Keratinocyte (primary cell): ENCODE data around the gene TOP3B. TPM values are rescaled to one million over a fixed set of nuclear protein-coding genes. Genes with fewer than 3 reads are reported as not detected.

Source experiments
- DNase-seq: peaks from one replicate; pipeline ENCODE4 v3.0.0-alpha.2; 2011; ENCODE audit warnings: low read depth, missing footprints, low spot score
- FAIRE-seq: peaks from 2 replicates; lab custom pipeline; 2011; peaks lifted over from hg19 to GRCh38; lab: Jason Lieb, UNC
- H2AFZ ChIP-seq: 2 replicates; pipeline ENCODE4 v1.6.0; 2012; ENCODE audit warnings: low read length, control low read depth, inconsistent platforms; ENCODE audit not compliant: control insufficient read depth
- H3K27ac ChIP-seq: 2 replicates; pipeline ENCODE4 v1.5.1; 2011; ENCODE audit warnings: low read length; ENCODE audit not compliant: control insufficient read depth, insufficient read depth
- H3K27me3 ChIP-seq: 3 replicates; pipeline ENCODE4 v1.6.0; 2011; ENCODE audit warnings: low read length; ENCODE audit not compliant: control insufficient read depth, insufficient read depth; ENCODE audit errors: extremely low read depth
- H3K36me3 ChIP-seq, 2 experiments: 2 replicates in 1 of 2; 3 replicates in 1 of 2; pipeline ENCODE4 v1.5.1; 2011; ENCODE audit warnings: low read length in 2 of 2, mild to moderate bottlenecking in 1 of 2; ENCODE audit not compliant: control insufficient read depth in 2 of 2, insufficient read depth in 2 of 2; ENCODE audit errors: extremely low read depth in 1 of 2
- H3K4me1 ChIP-seq: 3 replicates; pipeline ENCODE4 v1.5.1; 2011; ENCODE audit warnings: low read length; ENCODE audit not compliant: control insufficient read depth, insufficient read depth; ENCODE audit errors: extremely low read depth
- H3K4me2 ChIP-seq: 3 replicates; pipeline ENCODE4 v1.6.0; 2011; ENCODE audit warnings: low read depth, low read length; ENCODE audit not compliant: control insufficient read depth, insufficient read depth; ENCODE audit errors: extremely low read depth
- H3K4me3 ChIP-seq, 3 experiments: fragments of 200-600 bp in 1 of 3; sonication (generic) in 1 of 3; 2 replicates in 2 of 3; 3 replicates in 1 of 3; pipeline ENCODE4 v1.5.1; 2011 to 2016; ENCODE audit warnings: low read length in 3 of 3, mild to moderate bottlenecking in 3 of 3, control low read depth in 2 of 3, inconsistent platforms in 1 of 3, low read depth in 1 of 3, mixed read lengths in 1 of 3, mixed run types in 1 of 3, moderate library complexity in 1 of 3; ENCODE audit not compliant: control insufficient read depth in 2 of 3, insufficient read depth in 2 of 3; ENCODE audit errors: extremely low read depth in 1 of 3
- H3K79me2 ChIP-seq: 2 replicates; pipeline ENCODE4 v1.6.0; 2012; ENCODE audit warnings: low read length; ENCODE audit not compliant: control insufficient read depth, insufficient read depth
- H3K9ac ChIP-seq: 3 replicates; pipeline ENCODE4 v1.6.0; 2011; ENCODE audit warnings: low read length; ENCODE audit not compliant: control insufficient read depth, insufficient read depth; ENCODE audit errors: extremely low read depth
- H3K9me1 ChIP-seq: 3 replicates; pipeline ENCODE4 v1.6.0; 2011; ENCODE audit warnings: low read length; ENCODE audit not compliant: control insufficient read depth, insufficient read depth; ENCODE audit errors: extremely low read depth
- H3K9me3 ChIP-seq: 2 replicates; pipeline ENCODE4 v1.5.1; 2012; ENCODE audit warnings: low read depth, low read length; ENCODE audit not compliant: control insufficient read depth
- H4K20me1 ChIP-seq: 3 replicates; pipeline ENCODE4 v1.6.0; 2011; ENCODE audit warnings: low read length; ENCODE audit not compliant: control insufficient read depth, insufficient read depth; ENCODE audit errors: extremely low read depth
- CTCF ChIP-seq, 3 experiments: IDR thresholded peaks in 1 of 3; conservative IDR thresholded peaks in 1 of 3; optimal IDR thresholded peaks in 1 of 3; 2 replicates in 2 of 3; 3 replicates in 1 of 3; pipeline versions ENCODE3 to v1.5.1; 2011; ENCODE audit warnings: low read length in 3 of 3, mild to moderate bottlenecking in 3 of 3, moderate library complexity in 2 of 3, control low read depth in 1 of 3, inconsistent platforms in 1 of 3; ENCODE audit not compliant: insufficient read depth in 2 of 3; ENCODE audit errors: extremely low read depth in 1 of 3
- EZH2 ChIP-seq: IDR thresholded peaks from one replicate; pipeline ENCODE4 v1.6.1; 2012; ENCODE audit warnings: inconsistent platforms, mild to moderate bottlenecking, low read length, moderate library complexity
- dilution Hi-C: fragments of 300-500 bp; cut with MboI; formaldehyde crosslinking; loops from one replicate; pipeline ENCODE4 v1.7.0; 2020; ENCODE audit warnings: low sequenced_read_pairs; ENCODE audit not compliant: extremely low pct_ligation_motif_present
- polyA plus RNA-seq, 5 experiments: library from polyadenylated mRNA; depleted of rRNA in 3 of 5; stranded (reverse) in 3 of 5; stranded (forward) in 1 of 5; unstranded in 1 of 5; fragments of >200 nt; gene quantifications; 1 replicate in 1 of 5; 2 replicates in 3 of 5; 3 replicates in 1 of 5; pipeline versions ENCODE4 v1.2.1 to v1.2.3, GENCODE V29; 2011 to 2012; ENCODE audit warnings: missing spikeins in 2 of 5, low read depth in 1 of 5, low replicate concordance in 1 of 5

The TOP3B gene
- polyA plus RNA-seq, 1 donor (not counting 4 experiments of a cell fraction or from before 2014, with no cell fraction given) = 13.8 TPM

- Histone ChIP-seq H3K36me3 (peaks cover 4 to 12% of the 10 kb centered on the region in 2 experiments), H3K27me3 (no peaks in the 10 kb centered on the region), H3K9me1 (no peaks in the 10 kb centered on the region), H3K4me1 (peaks cover 9% of the 10 kb centered on the region), H3K27ac (peak overlapping the region; percentile 85), H3K4me2 (peak overlapping the region; percentile 97), H3K9me3 (no peaks in the 10 kb centered on the region), H2AFZ (no peak overlapping the region), H3K4me3 (peak overlapping the region; percentile 88 to 97 (median 97)), H3K9ac (peak overlapping the region; percentile 96), H4K20me1 (peaks cover 2% of the 10 kb centered on the region), H3K79me2 (peaks cover 34% of the 10 kb centered on the region)
- FAIRE-seq = no peak
- TF ChIP-seq CTCF (optimal IDR thresholded peaks at IDR 0.05 in 1 of 3, IDR thresholded peaks at IDR 0.05 in 1 of 3, conservative IDR thresholded peaks at IDR 0.05 in 1 of 3; ENCODE audit: extremely low read depth in 1 of 3, insufficient read depth in 2 of 3, low read length in 3 of 3) = no peak
- TF ChIP-seq EZH2 = no peak
- DNase-seq = no peak
- dilution Hi-C loops = no loop called here
Measured at GRCh38 chr22:21981874-21982273, 713 bp downstream of the TOP3B start.

GRCh38 chr22:21980547-21980946 is 2.0 kb downstream of the TOP3B start:
- Histone ChIP-seq H3K9me1 (no peaks in the 10 kb centered on the region), H3K36me3 (peaks cover 6 to 17% of the 10 kb centered on the region in 2 experiments), H3K4me1 (peaks cover 9% of the 10 kb centered on the region), H2AFZ (no peak overlapping the region), H3K9ac (no peak overlapping the region), H3K27me3 (no peaks in the 10 kb centered on the region), H3K9me3 (no peaks in the 10 kb centered on the region), H3K79me2 (peaks cover 38% of the 10 kb centered on the region), H3K4me3 (no peak overlapping the region), H3K4me2 (no peak overlapping the region), H4K20me1 (peaks cover 2% of the 10 kb centered on the region), H3K27ac (no peak overlapping the region)
- TF ChIP-seq CTCF (optimal IDR thresholded peaks at IDR 0.05 in 1 of 3, IDR thresholded peaks at IDR 0.05 in 1 of 3, conservative IDR thresholded peaks at IDR 0.05 in 1 of 3; ENCODE audit: extremely low read depth in 1 of 3, insufficient read depth in 2 of 3, low read length in 3 of 3) = no peak
- no peak for TF ChIP-seq EZH2
- dilution Hi-C loops = no loop called here
- DNase-seq = no peak
- no peak for FAIRE-seq
